GM12865 (cell line): Measurements from ENCODE around the gene GDPD5.

Experiments used
- DNase-seq: peaks from one replicate; pipeline ENCODE4 v3.0.0; 2010; ENCODE audit warnings: low read depth
- H3K4me3 ChIP-seq: 2 replicates; pipeline ENCODE4 v1.5.1; 2011; ENCODE audit warnings: mild to moderate bottlenecking, low read depth, low read length, control low read depth
- CTCF ChIP-seq: IDR thresholded peaks from 2 replicates; pipeline ENCODE4 v1.5.1; 2011; ENCODE audit warnings: low read length, control low read depth, low read depth, inconsistent platforms; ENCODE audit not compliant: insufficient read depth; ENCODE audit errors: missing control alignments

Gene GDPD5

GRCh38 chr11:75562836-75563484 is 37.2 kb upstream of the GDPD5 start:
- no peak for TF ChIP-seq CTCF
- no peak for DNase-seq
- H3K4me3 ChIP-seq: peak overlapping the region; percentile 75

GRCh38 chr11:75562048-75562835 is 36.5 kb upstream of the GDPD5 start, which contains the start of gene SERPINH1:
SERPINH1 (plus strand) TSS chr11:75562253; CDS start chr11:75566350, 4,097 bp downstream.
- DNase-seq: peak; percentile 89
- TF ChIP-seq CTCF: no peak

GRCh38 chr11:75561426-75562047 is 35.8 kb upstream of the GDPD5 start:
- H3K4me3 ChIP-seq: peak overlapping the region; percentile 75
- no peak for TF ChIP-seq CTCF
- no peak for DNase-seq

More at GRCh38 chr11:75562048-75562835, 36.5 kb upstream of the GDPD5 start, which contains the start of gene SERPINH1:
- H3K4me3 ChIP-seq: peak within 1 kb of the TSS; percentile 75

GRCh38 chr11:75560644-75561043 is 34.9 kb upstream of the GDPD5 start:
- no peak for DNase-seq
- no peak for TF ChIP-seq CTCF
- no peak overlapping the region for H3K4me3 ChIP-seq

GRCh38 chr11:75558939-75559843 is 33.5 kb upstream of the GDPD5 start:
- no peak for TF ChIP-seq CTCF
- DNase-seq: no peak
- H3K4me3 ChIP-seq: no peak overlapping the region
